Thoracic aorta (tissue), 2 donors: ENCODE measurements around the gene KRTAP5-11. TPM values are rescaled to one million over a fixed set of nuclear protein-coding genes. Genes with fewer than 3 reads are reported as not detected.
"Not testable (repeated sequence)": the region's sequence is repeated elsewhere in the genome, so short reads cannot be mapped to it uniquely, and the experiment has no call there.

Source experiments
- ATAC-seq: fragments of 150-250 bp; one replicate; pipeline ENCODE4 v1.8.0; 2017; ENCODE audit warnings: low read depth; ENCODE audit not compliant: insufficient number of reproducible peaks, low FRiP score
- DNase-seq: peaks from one replicate; pipeline ENCODE4 v3.0.0-alpha.2; 2020; ENCODE audit warnings: low spot score
- H3K27ac ChIP-seq, 2 donors: fragments of 200-600 bp; sonication (generic); 1 replicate in 1 of 2; 2 replicates in 1 of 2; pipeline ENCODE4 v1.5.1; 2016; ENCODE audit warnings: mild to moderate bottlenecking in 2 of 2, moderate library complexity in 2 of 2
- H3K27me3 ChIP-seq: fragments of 200-600 bp; sonication (generic); replicated peaks from 2 replicates; pipeline ENCODE4 v1.6.0; 2016; ENCODE audit warnings: mild to moderate bottlenecking; ENCODE audit not compliant: insufficient read depth
- H3K36me3 ChIP-seq: fragments of 200-600 bp; sonication (generic); one replicate; pipeline ENCODE4 v1.5.1; 2016
- H3K4me1 ChIP-seq, 2 donors: fragments of 200-600 bp; sonication (generic); 1 replicate in 1 of 2; 2 replicates in 1 of 2; pipeline versions ENCODE4 v1.5.1 to v1.6.0; 2016; ENCODE audit warnings: low read depth in 2 of 2, mild to moderate bottlenecking in 1 of 2; ENCODE audit not compliant: control insufficient read depth in 1 of 2
- H3K4me3 ChIP-seq: fragments of 200-600 bp; sonication (generic); 2 replicates; pipeline ENCODE4 v1.5.1; 2016; ENCODE audit warnings: mild to moderate bottlenecking
- H3K9me3 ChIP-seq: fragments of 200-600 bp; sonication (generic); 2 replicates; pipeline ENCODE4 v1.5.1; 2016
- total RNA-seq, 2 donors: library from RNA; depleted of rRNA; stranded (reverse); fragments of >200 nt; gene quantifications; one replicate each; pipeline versions ENCODE4 v1.1.0 to v1.2.3, GENCODE V29; 2016

Gene KRTAP5-11
- total RNA-seq, 2 donors from 2014 or later: not detected

- not testable (repeated sequence) for H3K4me3 ChIP-seq, H3K27me3 ChIP-seq, H3K27ac ChIP-seq, H3K9me3 ChIP-seq, DNase-seq, ATAC-seq, H3K36me3 ChIP-seq, H3K4me1 ChIP-seq
These were observed 25.0 kb upstream of the KRTAP5-11 start for GRCh38 chr11:71607520-71608216.

GRCh38 chr11:71606853-71607519, 24.3 kb upstream of the KRTAP5-11 start:
- not testable (repeated sequence) for DNase-seq, H3K36me3 ChIP-seq, H3K4me3 ChIP-seq, H3K27me3 ChIP-seq, H3K27ac ChIP-seq, H3K4me1 ChIP-seq, ATAC-seq, H3K9me3 ChIP-seq

- H3K27me3 ChIP-seq, H3K4me1 ChIP-seq, H3K9me3 ChIP-seq, ATAC-seq, H3K36me3 ChIP-seq, H3K27ac ChIP-seq, DNase-seq, H3K4me3 ChIP-seq: not testable (repeated sequence)
These were observed 22.3 kb upstream of the KRTAP5-11 start for GRCh38 chr11:71604798-71605488.

- not testable (repeated sequence) for H3K9me3 ChIP-seq, DNase-seq, H3K27ac ChIP-seq, H3K4me1 ChIP-seq, H3K27me3 ChIP-seq, ATAC-seq, H3K4me3 ChIP-seq, H3K36me3 ChIP-seq
These were observed 20.5 kb upstream of the KRTAP5-11 start for GRCh38 chr11:71603221-71603620.

- not testable (repeated sequence) for H3K36me3 ChIP-seq, H3K4me1 ChIP-seq, ATAC-seq, H3K4me3 ChIP-seq, H3K27me3 ChIP-seq, DNase-seq, H3K9me3 ChIP-seq, H3K27ac ChIP-seq
These were observed 6.9 kb upstream of the KRTAP5-11 start for GRCh38 chr11:71589546-71589920.

GRCh38 chr11:71588822-71589545, 6.3 kb upstream of the KRTAP5-11 start:
- H3K27ac ChIP-seq, H3K36me3 ChIP-seq, H3K4me3 ChIP-seq, H3K9me3 ChIP-seq, H3K27me3 ChIP-seq, DNase-seq, H3K4me1 ChIP-seq, ATAC-seq: not testable (repeated sequence)

GRCh38 chr11:71588314-71588713, 5.6 kb upstream of the KRTAP5-11 start:
- ATAC-seq, H3K27ac ChIP-seq, DNase-seq, H3K4me3 ChIP-seq, H3K4me1 ChIP-seq, H3K9me3 ChIP-seq, H3K27me3 ChIP-seq, H3K36me3 ChIP-seq: not testable (repeated sequence)

GRCh38 chr11:71585673-71586072, 3.0 kb upstream of the KRTAP5-11 start:
- not testable (repeated sequence) for H3K9me3 ChIP-seq, ATAC-seq, H3K36me3 ChIP-seq, DNase-seq, H3K4me1 ChIP-seq, H3K27ac ChIP-seq, H3K27me3 ChIP-seq, H3K4me3 ChIP-seq

GRCh38 chr11:71582969-71583368, 294 bp upstream of the KRTAP5-11 start:
- H3K36me3 ChIP-seq, ATAC-seq, H3K4me3 ChIP-seq, H3K27ac ChIP-seq, H3K4me1 ChIP-seq, H3K27me3 ChIP-seq, H3K9me3 ChIP-seq, DNase-seq: not testable (repeated sequence)
